ENCODE data around the gene TCF4. TPM values are rescaled to one million over a fixed set of nuclear protein-coding genes. Genes with fewer than 3 reads are reported as not detected.

TCF4 gene
- total RNA-seq, 1 experiment from 2014 or later = 93.7 TPM

DNA sequence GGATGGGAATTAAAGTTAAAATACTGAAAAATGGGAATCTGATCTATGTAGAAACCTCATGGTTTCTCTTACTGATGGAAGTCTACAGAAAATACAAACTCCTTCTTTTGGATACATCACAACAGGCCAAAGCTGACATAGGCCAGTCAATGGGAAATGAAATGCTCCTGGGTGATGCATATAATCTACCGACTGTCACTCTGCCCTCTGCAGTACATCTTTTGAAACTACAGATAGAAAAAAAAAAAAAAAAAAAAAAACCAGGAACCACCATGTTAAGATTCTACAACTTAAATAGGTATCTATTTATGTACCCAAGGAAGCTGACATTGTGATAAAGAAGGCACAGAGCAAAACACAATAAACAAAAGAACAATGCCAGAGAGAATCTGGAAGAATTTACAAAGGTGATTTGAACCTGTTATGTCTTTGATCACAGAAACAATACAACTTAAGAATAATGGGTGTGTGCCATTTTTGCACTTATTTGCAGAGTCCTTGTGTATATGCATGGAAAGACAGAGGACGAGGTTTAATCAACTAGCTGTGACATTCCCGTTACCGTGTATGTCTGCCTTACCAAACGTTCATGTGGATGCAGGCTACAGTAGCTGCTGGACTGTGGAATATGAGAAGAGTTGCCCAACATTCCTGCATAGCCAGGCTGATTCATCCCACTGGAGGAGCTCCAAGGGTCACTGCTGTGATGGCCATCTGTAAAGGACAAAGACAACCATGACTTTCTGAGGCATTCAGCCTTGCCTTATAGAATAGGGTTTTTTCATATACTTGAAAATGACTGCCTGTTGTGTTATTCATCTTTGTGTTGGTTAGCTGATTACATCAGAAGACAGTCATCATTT, 312.7 kb downstream of the TCF4 start:
- no TSS peak for BruUV-seq (replicated peaks)
- DNase-seq = peak in 1 of 2 experiments; percentile 37

DNA sequence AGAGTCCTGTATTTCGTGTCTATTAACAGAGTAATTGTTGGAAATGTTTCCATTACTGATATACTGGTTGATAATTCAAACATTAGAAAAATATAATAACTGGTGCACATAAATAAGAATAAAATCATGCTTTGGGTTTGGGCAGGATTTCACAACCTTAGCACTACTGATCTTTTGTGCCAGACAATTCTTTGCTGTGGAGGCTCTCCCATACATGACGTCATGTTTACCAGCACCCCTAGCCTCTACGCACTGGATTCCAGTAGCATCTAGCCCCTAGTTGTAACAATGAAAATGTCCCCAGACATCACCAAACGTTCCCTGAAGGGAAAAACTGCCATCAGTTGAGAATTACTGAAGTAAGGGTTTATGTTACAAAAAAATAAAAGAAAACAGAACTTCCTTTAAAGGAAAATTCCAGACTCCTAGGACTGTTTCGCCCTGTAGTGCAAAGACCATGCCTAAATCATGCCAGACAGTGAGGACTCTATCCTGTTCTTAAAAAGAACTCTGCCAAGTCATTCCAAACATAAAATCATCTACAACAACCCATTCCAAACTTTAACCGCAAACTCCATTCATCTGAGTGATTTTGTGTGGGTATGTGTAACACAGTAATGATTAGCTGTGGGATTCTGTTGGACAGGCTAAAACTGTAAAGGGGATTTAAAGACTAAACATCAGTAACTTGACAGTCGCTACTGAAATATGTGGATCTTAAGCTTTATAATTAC, 315.3 kb downstream of the TCF4 start:
- Mint-ChIP-seq H3K36me3 (ENCODE audit: insufficient read depth, unreplicated experiment) (peaks cover 60% of the 10 kb centered on the region), H3K9me3 (ENCODE audit: unreplicated experiment) (no peaks in the 10 kb centered on the region), H3K27ac (ENCODE audit: unreplicated experiment) (no peak overlapping the region), H3K4me3 (ENCODE audit: unreplicated experiment) (no peak overlapping the region), H3K27me3 (ENCODE audit: insufficient read depth, unreplicated experiment) (no peaks in the 10 kb centered on the region), H3K4me1 (ENCODE audit: low read depth, unreplicated experiment) (no peaks in the 10 kb centered on the region)
- Histone ChIP-seq H3K36me3 (ENCODE audit: control insufficient read depth, insufficient read depth, low read length) (no peaks in the 10 kb centered on the region), H3K9me3 (no peaks in the 10 kb centered on the region), H3K27me3 (replicated peaks; ENCODE audit: control insufficient read depth, insufficient read depth, low read length) (no peaks in the 10 kb centered on the region), H3K4me1 (peaks cover 6% of the 10 kb centered on the region; the same call in 1 of the 2 replicates), H3K4me3 (ENCODE audit: low read depth, low read length) (no peak overlapping the region)
- no peak for DNase-seq
- CTCF ChIA-PET = no interaction called here
- TF ChIP-seq, protein P1, sequence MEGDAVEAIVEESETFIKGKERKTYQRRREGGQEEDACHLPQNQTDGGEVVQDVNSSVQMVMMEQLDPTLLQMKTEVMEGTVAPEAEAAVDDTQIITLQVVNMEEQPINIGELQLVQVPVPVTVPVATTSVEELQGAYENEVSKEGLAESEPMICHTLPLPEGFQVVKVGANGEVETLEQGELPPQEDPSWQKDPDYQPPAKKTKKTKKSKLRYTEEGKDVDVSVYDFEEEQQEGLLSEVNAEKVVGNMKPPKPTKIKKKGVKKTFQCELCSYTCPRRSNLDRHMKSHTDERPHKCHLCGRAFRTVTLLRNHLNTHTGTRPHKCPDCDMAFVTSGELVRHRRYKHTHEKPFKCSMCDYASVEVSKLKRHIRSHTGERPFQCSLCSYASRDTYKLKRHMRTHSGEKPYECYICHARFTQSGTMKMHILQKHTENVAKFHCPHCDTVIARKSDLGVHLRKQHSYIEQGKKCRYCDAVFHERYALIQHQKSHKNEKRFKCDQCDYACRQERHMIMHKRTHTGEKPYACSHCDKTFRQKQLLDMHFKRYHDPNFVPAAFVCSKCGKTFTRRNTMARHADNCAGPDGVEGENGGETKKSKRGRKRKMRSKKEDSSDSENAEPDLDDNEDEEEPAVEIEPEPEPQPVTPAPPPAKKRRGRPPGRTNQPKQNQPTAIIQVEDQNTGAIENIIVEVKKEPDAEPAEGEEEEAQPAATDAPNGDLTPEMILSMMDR (IDR thresholded peaks at IDR 0.05; ENCODE audit: insufficient read depth in 1 of 2, low read depth in 1 of 2, low read length in 1 of 2, severe bottlenecking in 1 of 2, unreplicated experiment in 1 of 2) = no peak
- intact Hi-C loops (cut with micrococcal nuclease; ENCODE audit: unreplicated experiment) = no loop called here
- POLR2A ChIA-PET = no interaction called here
- no TSS peak for BruUV-seq (replicated peaks)

More for the DNA sequence above, 312.7 kb downstream of the TCF4 start:
- intact Hi-C loops (cut with micrococcal nuclease; ENCODE audit: unreplicated experiment) = loop anchor here (2.0 to 5.0 kb wide), 2 partner anchors 40 to 47 kb away; no protein-coding TSS in a partner anchor
- Histone ChIP-seq H3K36me3 (ENCODE audit: control insufficient read depth, insufficient read depth, low read length) (no peaks in the 10 kb centered on the region), H3K4me3 (ENCODE audit: low read depth, low read length) (no peak overlapping the region), H3K9me3 (no peaks in the 10 kb centered on the region), H3K27me3 (replicated peaks; ENCODE audit: control insufficient read depth, insufficient read depth, low read length) (no peaks in the 10 kb centered on the region), H3K4me1 (peaks cover 6% of the 10 kb centered on the region; the same call in 1 of the 2 replicates)
- Mint-ChIP-seq H3K4me3 (ENCODE audit: unreplicated experiment) (no peak overlapping the region), H3K27me3 (ENCODE audit: insufficient read depth, unreplicated experiment) (no peaks in the 10 kb centered on the region), H3K27ac (ENCODE audit: unreplicated experiment) (no peak overlapping the region), H3K4me1 (ENCODE audit: low read depth, unreplicated experiment) (no peaks in the 10 kb centered on the region), H3K36me3 (ENCODE audit: insufficient read depth, unreplicated experiment) (peaks cover 42% of the 10 kb centered on the region), H3K9me3 (ENCODE audit: unreplicated experiment) (no peaks in the 10 kb centered on the region)
- TF ChIP-seq, protein P1 (IDR thresholded peaks at IDR 0.05; ENCODE audit: insufficient read depth in 1 of 2, low read depth in 1 of 2, low read length in 1 of 2, severe bottlenecking in 1 of 2, unreplicated experiment in 1 of 2) = no peak
- ChIA-PET POLR2A (no interaction called here), CTCF (no interaction called here)

- H3K9me3 ChIP-seq = no peaks in the 10 kb centered on the region
- peaks cover 68% of the 10 kb centered on the region for H3K36me3 Mint-ChIP-seq (ENCODE audit: insufficient read depth, unreplicated experiment)
- intact Hi-C loops (cut with micrococcal nuclease; ENCODE audit: unreplicated experiment) = no loop called here
- no peaks in the 10 kb centered on the region for H3K36me3 ChIP-seq (ENCODE audit: control insufficient read depth, insufficient read depth, low read length)
- H3K4me3 Mint-ChIP-seq (ENCODE audit: unreplicated experiment) = no peak overlapping the region
- ChIA-PET CTCF (no interaction called here), POLR2A (no interaction called here)
- H3K4me1 Mint-ChIP-seq (ENCODE audit: low read depth, unreplicated experiment) = peaks cover 8% of the 10 kb centered on the region
- TF ChIP-seq, protein P1 (IDR thresholded peaks at IDR 0.05; ENCODE audit: insufficient read depth in 1 of 2, low read depth in 1 of 2, low read length in 1 of 2, severe bottlenecking in 1 of 2, unreplicated experiment in 1 of 2) = no peak
- no peak overlapping the region for H3K27ac Mint-ChIP-seq (ENCODE audit: unreplicated experiment)
- BruUV-seq (replicated peaks) = no TSS peak
- H3K9me3 Mint-ChIP-seq (ENCODE audit: unreplicated experiment) = no peaks in the 10 kb centered on the region
- no peak for DNase-seq
- H3K4me3 ChIP-seq (ENCODE audit: low read depth, low read length) = no peak overlapping the region
- H3K4me1 ChIP-seq = peaks cover 18% of the 10 kb centered on the region
- H3K27me3 Mint-ChIP-seq (ENCODE audit: insufficient read depth, unreplicated experiment) = no peaks in the 10 kb centered on the region
- H3K27me3 ChIP-seq (replicated peaks; ENCODE audit: control insufficient read depth, insufficient read depth, low read length) = no peaks in the 10 kb centered on the region
Observed at GRCh38 chr18:55269622-55270021, 318.4 kb downstream of the TCF4 start.

All from Caco-2 (cell line).